Measurements from ENCODE around the gene ROBO1.

ROBO1 gene

GRCh38 chr3:78614486-78614885 lies 1153.3 kb downstream of the ROBO1 start:
- TF ChIP-seq ZFX (IDR thresholded peaks at IDR 0.05; ENCODE audit: borderline replicate concordance) (no peak), CTCF (IDR thresholded peaks at IDR 0.05) (no peak)
- no peak overlapping the region for H3K27ac ChIP-seq

- TF ChIP-seq ZFX (IDR thresholded peaks at IDR 0.05; ENCODE audit: borderline replicate concordance) (no peak), CTCF (IDR thresholded peaks at IDR 0.05) (no peak)
- no peak overlapping the region for H3K27ac ChIP-seq
Measured at GRCh38 chr3:78613421-78613879, 1154.3 kb downstream of the ROBO1 start.

GRCh38 chr3:78611278-78611677 lies 1156.5 kb downstream of the ROBO1 start:
- no peak for TF ChIP-seq CTCF (IDR thresholded peaks at IDR 0.05)
- TF ChIP-seq ZFX (IDR thresholded peaks at IDR 0.05; ENCODE audit: borderline replicate concordance) = no peak
- no peak overlapping the region for H3K27ac ChIP-seq

- H3K27ac ChIP-seq = no peak overlapping the region
- TF ChIP-seq CTCF (IDR thresholded peaks at IDR 0.05) (no peak), ZFX (IDR thresholded peaks at IDR 0.05; ENCODE audit: borderline replicate concordance) (no peak)
Measured at GRCh38 chr3:78610462-78611125, 1157.2 kb downstream of the ROBO1 start.

GRCh38 chr3:78606756-78607155 lies 1161.0 kb downstream of the ROBO1 start:
- TF ChIP-seq ZFX (IDR thresholded peaks at IDR 0.05; ENCODE audit: borderline replicate concordance) (no peak), CTCF (IDR thresholded peaks at IDR 0.05) (no peak)
- no peak overlapping the region for H3K27ac ChIP-seq

- no peak overlapping the region for H3K27ac ChIP-seq
- TF ChIP-seq CTCF (IDR thresholded peaks at IDR 0.05) = no peak
- TF ChIP-seq ZFX (IDR thresholded peaks at IDR 0.05; ENCODE audit: borderline replicate concordance) = no peak
Measured at GRCh38 chr3:78605178-78605577, 1162.6 kb downstream of the ROBO1 start.

GRCh38 chr3:78604341-78604740 lies 1163.5 kb downstream of the ROBO1 start:
- no peak for TF ChIP-seq ZFX (IDR thresholded peaks at IDR 0.05; ENCODE audit: borderline replicate concordance)
- no peak for TF ChIP-seq CTCF (IDR thresholded peaks at IDR 0.05)
- no peak overlapping the region for H3K27ac ChIP-seq
